NCI-H345 treated with DMSO at 0.1 percent for 48 hours (cell line): ENCODE measurements around the gene EME2.
"Not testable (repeated sequence)": the region's sequence is repeated elsewhere in the genome, so short reads cannot be mapped to it uniquely, and the experiment has no call there.

Experiments
- DNase-seq: peaks from one replicate; lab custom pipeline; 2025; ENCODE audit not compliant: unreplicated experiment; lab: John Stamatoyannopoulos, UW

EME2 gene

GRCh38 chr16:1790611-1791255 lies 18.1 kb downstream of the EME2 start:
- no peak for DNase-seq

- no peak for DNase-seq
Observed at GRCh38 chr16:1791256-1791942, 18.8 kb downstream of the EME2 start.

GRCh38 chr16:1791943-1792812 lies 19.6 kb downstream of the EME2 start:
- DNase-seq: no peak

- no peak for DNase-seq
Observed at GRCh38 chr16:1792836-1793577, 20.4 kb downstream of the EME2 start.

GRCh38 chr16:1793578-1794220 lies 21.1 kb downstream of the EME2 start, which contains the start of gene IGFALS:
Gene IGFALS (minus strand): TSS chr16:1793705. CDS start chr16:1793652, 53 bp downstream.
- no peak for DNase-seq

GRCh38 chr16:1794221-1794871 lies 21.7 kb downstream of the EME2 start:
- peak; percentile 12 for DNase-seq

GRCh38 chr16:1794908-1795666 lies 22.5 kb downstream of the EME2 start:
- no peak for DNase-seq

GRCh38 chr16:1799263-1799662 lies 26.7 kb downstream of the EME2 start:
- DNase-seq: not testable (repeated sequence)

- no peak for DNase-seq
Observed at GRCh38 chr16:1800701-1801100, 28.1 kb downstream of the EME2 start.

GRCh38 chr16:1807626-1808025 lies 35.0 kb downstream of the EME2 start:
- DNase-seq: no peak

- no peak for DNase-seq
Observed at GRCh38 chr16:1808691-1809090, 36.1 kb downstream of the EME2 start.

- no peak for DNase-seq
Observed at GRCh38 chr16:1809281-1809801, 36.7 kb downstream of the EME2 start.

- no peak for DNase-seq
Observed at GRCh38 chr16:1810106-1810505, 37.5 kb downstream of the EME2 start.

GRCh38 chr16:1810536-1810935 lies 37.9 kb downstream of the EME2 start:
- DNase-seq: no peak

GRCh38 chr16:1812732-1813163 lies 40.1 kb downstream of the EME2 start:
- peak; percentile 66 for DNase-seq

- DNase-seq: no peak
Observed at GRCh38 chr16:1815461-1815860, 42.9 kb downstream of the EME2 start.

- DNase-seq: no peak
Observed at GRCh38 chr16:1816396-1817275, 44.0 kb downstream of the EME2 start.

- DNase-seq: no peak
Observed at GRCh38 chr16:1817276-1817589, 44.6 kb downstream of the EME2 start.
